Uterus (tissue), 2 donors: Measurements from ENCODE around the gene DCBLD1.

ENCODE experiments used
- CTCF ChIP-seq, 4 experiments: fragments of 200-600 bp in 2 of 4; fragments of 450-650 bp in 2 of 4; sonication (generic) in 2 of 4; IDR thresholded peaks; one replicate each; pipeline ENCODE4 v1.5.1; 2016 to 2019; ENCODE audit warnings: antibody characterized with exemption in 4 of 4, mild to moderate bottlenecking in 2 of 4, moderate library complexity in 1 of 4
- POLR2A ChIP-seq, 2 donors: fragments of 450-650 bp; IDR thresholded peaks; one replicate each; pipeline ENCODE4 v1.6.1; 2016; ENCODE audit warnings: antibody characterized with exemption in 2 of 2, mild to moderate bottlenecking in 1 of 2, moderate library complexity in 1 of 2

GRCh38 chr6:117504478-117505144 is 22.1 kb downstream of the DCBLD1 start:
- TF ChIP-seq CTCF (IDR thresholded peaks at IDR 0.05) (no peak), POLR2A (IDR thresholded peaks at IDR 0.05) (no peak)
